Activated CD4-positive, alpha-beta T cell treated with anti-CD3 and anti-CD28 coated beads for 4 hours (primary cell): ENCODE results near the gene HACD2.
"Not testable (repeated sequence)": the region's sequence is repeated elsewhere in the genome, so short reads cannot be mapped to it uniquely, and the experiment has no call there.

ENCODE experiments used
- DNase-seq, 2 donors: peaks; one replicate each; pipeline ENCODE4 v3.0.0-alpha.2; 2020

Gene HACD2

GRCh38 chr3:123584988-123585937, at the start of gene HACD2:
TSS of gene HACD2 (minus strand) at chr3:123585053. CDS start at chr3:123585027, 26 bp downstream.
- peak; percentile 92 for DNase-seq

- DNase-seq, result no peak
Observed at GRCh38 chr3:123634149-123635051, 49.5 kb upstream of the HACD2 start.

GRCh38 chr3:123633530-123633929, 48.7 kb upstream of the HACD2 start:
- DNase-seq, result no peak

GRCh38 chr3:123632161-123632655, 47.4 kb upstream of the HACD2 start:
- no peak for DNase-seq

GRCh38 chr3:123629747-123630047, 44.8 kb upstream of the HACD2 start:
- DNase-seq, result no peak

- DNase-seq, result no peak
Observed at GRCh38 chr3:123628996-123629746, 44.3 kb upstream of the HACD2 start.

- DNase-seq, result no peak
Observed at GRCh38 chr3:123627673-123628670, 43.1 kb upstream of the HACD2 start.

- no peak for DNase-seq
Observed at GRCh38 chr3:123626881-123627280, 42.0 kb upstream of the HACD2 start.

GRCh38 chr3:123624302-123624701, 39.4 kb upstream of the HACD2 start:
- DNase-seq, result no peak

- no peak for DNase-seq
Observed at GRCh38 chr3:123623346-123623880, 38.6 kb upstream of the HACD2 start.

- DNase-seq, result no peak
Observed at GRCh38 chr3:123622766-123623165, 37.9 kb upstream of the HACD2 start.

GRCh38 chr3:123621850-123622189, 37.0 kb upstream of the HACD2 start:
- no peak for DNase-seq

- no peak for DNase-seq
Observed at GRCh38 chr3:123621186-123621849, 36.5 kb upstream of the HACD2 start.

- DNase-seq, result no peak
Observed at GRCh38 chr3:123620343-123620742, 35.5 kb upstream of the HACD2 start.

GRCh38 chr3:123618768-123619484, 34.1 kb upstream of the HACD2 start:
- DNase-seq, result no peak

GRCh38 chr3:123618076-123618708, 33.3 kb upstream of the HACD2 start:
- DNase-seq, result no peak

- DNase-seq, result no peak
Observed at GRCh38 chr3:123616593-123616992, 31.7 kb upstream of the HACD2 start.

GRCh38 chr3:123613543-123613942, 28.7 kb upstream of the HACD2 start:
- DNase-seq, result no peak

- not testable (repeated sequence) for DNase-seq
Observed at GRCh38 chr3:123611674-123612073, 26.8 kb upstream of the HACD2 start.

- no peak for DNase-seq
Observed at GRCh38 chr3:123611082-123611481, 26.2 kb upstream of the HACD2 start.
